WTC11 (cell line): ENCODE results near the gene TNFAIP8L1. TPM values are rescaled to one million over a fixed set of nuclear protein-coding genes. Genes with fewer than 3 reads are reported as not detected.

Source experiments
- ATAC-seq: fragments of 200-7000 bp; cut with Tn5 transposase; 2 replicates; pipeline ENCODE4 v1.10.0; 2021; ENCODE audit warnings: mild to moderate bottlenecking, moderate library complexity
- CTCF ChIA-PET: fragments of 300-600 bp; sonication (Branson Sonifier 250); formaldehyde crosslinking; loops from one replicate; lab custom pipeline; 2021; ENCODE audit warnings: antibody characterized with exemption; lab: Charles Lee
- POLR2A ChIA-PET: fragments of 350-600 bp; sonication (Branson Sonifier 250); formaldehyde crosslinking; loops from one replicate; lab custom pipeline; 2021; ENCODE audit warnings: antibody characterized with exemption; lab: Charles Lee
- DNase-seq: peaks from one replicate; pipeline ENCODE4 v3.0.0; 2021; ENCODE audit warnings: low spot score
- H3K27ac Mint-ChIP-seq: 2 replicates; pipeline ENCODE4 v1.8.0; 2021; ENCODE audit warnings: mixed read lengths
- H3K27me3 Mint-ChIP-seq: 2 replicates; pipeline ENCODE4 v1.8.0; 2021; ENCODE audit warnings: low read depth, mild to moderate bottlenecking, moderate library complexity, mixed read lengths
- H3K36me3 Mint-ChIP-seq: 2 replicates; pipeline ENCODE4 v1.8.0; 2021; ENCODE audit warnings: mixed read lengths
- H3K4me1 Mint-ChIP-seq: 2 replicates; pipeline ENCODE4 v1.8.0; 2022; ENCODE audit warnings: mixed read lengths
- H3K4me3 Mint-ChIP-seq: 2 replicates; pipeline ENCODE4 v1.8.0; 2021; ENCODE audit warnings: mild to moderate bottlenecking, moderate library complexity, mixed read lengths
- H3K9me3 Mint-ChIP-seq: 2 replicates; pipeline ENCODE4 v1.8.0; 2021; ENCODE audit warnings: mixed read lengths
- ARID4B ChIP-seq: sonication (generic); formaldehyde crosslinking; IDR thresholded peaks from 2 replicates; pipeline ENCODE4 v1.8.0; 2023; ENCODE audit warnings: missing genetic modification reagents, mild to moderate bottlenecking, borderline replicate concordance
- ATF1 ChIP-seq: sonication (generic); formaldehyde crosslinking; IDR thresholded peaks from 2 replicates; pipeline ENCODE4 v1.8.1; 2023; ENCODE audit warnings: mild to moderate bottlenecking, moderate library complexity, missing genetic modification reagents
- E2F4 ChIP-seq: sonication (generic); formaldehyde crosslinking; IDR thresholded peaks from 2 replicates; pipeline ENCODE4 v1.8.1; 2022; ENCODE audit warnings: low read depth, mild to moderate bottlenecking, moderate library complexity, missing genetic modification reagents, borderline replicate concordance
- FOXJ3 ChIP-seq: sonication (generic); formaldehyde crosslinking; IDR thresholded peaks from 2 replicates; pipeline ENCODE4 v1.9.0; 2021; ENCODE audit warnings: missing genetic modification reagents, mild to moderate bottlenecking, borderline replicate concordance
- JAZF1 ChIP-seq: fragments of 250-450 bp; sonication (Bioruptor Pico); IDR thresholded peaks from 2 replicates; pipeline ENCODE4 v1.9.0; 2021; ENCODE audit warnings: moderate library complexity, mild to moderate bottlenecking, inconsistent platforms
- KAT7 ChIP-seq: sonication (generic); formaldehyde crosslinking; IDR thresholded peaks from 2 replicates; pipeline ENCODE4 v1.8.1; 2023; ENCODE audit warnings: missing genetic modification reagents, mild to moderate bottlenecking, borderline replicate concordance
- MLX ChIP-seq: sonication (generic); formaldehyde crosslinking; IDR thresholded peaks from 2 replicates; pipeline ENCODE4 v1.8.1; 2023; ENCODE audit warnings: mild to moderate bottlenecking, missing genetic modification reagents, moderate library complexity
- NR3C1 ChIP-seq: sonication (generic); formaldehyde crosslinking; conservative IDR thresholded peaks from 2 replicates; pipeline ENCODE4 v1.8.1; 2023; ENCODE audit warnings: low read depth, mild to moderate bottlenecking, missing genetic modification reagents
- PREB ChIP-seq: sonication (generic); formaldehyde crosslinking; IDR thresholded peaks from 2 replicates; pipeline ENCODE4 v1.8.1; 2022; ENCODE audit warnings: mild to moderate bottlenecking, missing genetic modification reagents, moderate library complexity, borderline replicate concordance
- PRRX2 ChIP-seq: fragments of 250-450 bp; sonication (Bioruptor Pico); IDR thresholded peaks from 2 replicates; pipeline ENCODE4 v1.8.0; 2021; ENCODE audit warnings: mild to moderate bottlenecking
- SMAD4 ChIP-seq: sonication (generic); formaldehyde crosslinking; IDR thresholded peaks from 2 replicates; pipeline ENCODE4 v1.8.0; 2022; ENCODE audit warnings: mild to moderate bottlenecking, missing genetic modification reagents
- STAT6 ChIP-seq: sonication (generic); formaldehyde crosslinking; conservative IDR thresholded peaks from 2 replicates; pipeline ENCODE4 v1.8.1; 2023; ENCODE audit warnings: mild to moderate bottlenecking, low read depth, missing genetic modification reagents, moderate library complexity
- TEAD1 ChIP-seq: sonication (generic); formaldehyde crosslinking; IDR thresholded peaks from 2 replicates; pipeline ENCODE4 v1.8.0; 2022; ENCODE audit warnings: mild to moderate bottlenecking, missing genetic modification reagents
- USF1 ChIP-seq: sonication (generic); formaldehyde crosslinking; IDR thresholded peaks from 2 replicates; pipeline ENCODE4 v1.8.0; 2022; ENCODE audit warnings: mild to moderate bottlenecking, missing genetic modification reagents
- ZNF232 ChIP-seq: sonication (generic); formaldehyde crosslinking; IDR thresholded peaks from 2 replicates; pipeline ENCODE4 v1.8.0; 2022; ENCODE audit warnings: mild to moderate bottlenecking, missing genetic modification reagents
- ZNF317 ChIP-seq: sonication (generic); formaldehyde crosslinking; IDR thresholded peaks from 2 replicates; pipeline ENCODE4 v1.8.1; 2023; ENCODE audit warnings: low read depth, mild to moderate bottlenecking, moderate library complexity, missing genetic modification reagents, borderline replicate concordance
- ZNF512 ChIP-seq: sonication (generic); formaldehyde crosslinking; IDR thresholded peaks from 2 replicates; pipeline ENCODE4 v1.8.1; 2022; ENCODE audit warnings: missing genetic modification reagents, borderline replicate concordance
- ZSCAN18 ChIP-seq: fragments of 250-450 bp; sonication (Bioruptor Pico); IDR thresholded peaks from 2 replicates; pipeline ENCODE4 v2.1.2; 2022; ENCODE audit warnings: mild to moderate bottlenecking, moderate library complexity
- total RNA-seq: library from RNA; stranded (reverse); gene quantifications from 3 replicates; pipeline ENCODE4 v1.2.3, GENCODE V29; 2021

Gene TNFAIP8L1
- total RNA-seq, 1 experiment from 2014 or later, result 8.7 TPM

- no peak overlapping the region for H3K27ac Mint-ChIP-seq
- peaks cover 13% of the 10 kb centered on the region for H3K4me1 Mint-ChIP-seq
- ATAC-seq (peak; percentile 59), DNase-seq (peak; percentile 86)
- POLR2A ChIA-PET, result interaction anchor here (0.6 to 1.1 kb wide), 4 partner anchors 11 to 50 kb away, joined by 3 to 6 read pairs (median 3); no protein-coding TSS in a partner anchor
- H3K36me3 Mint-ChIP-seq, result no peaks in the 10 kb centered on the region
- CTCF ChIA-PET, result interaction anchor here (0.5 to 3.9 kb wide), 24 partner anchors 8 to 970 kb away, joined by 3 to 48 read pairs (median 7); partner anchors contain the start of genes PLIN5, SH3GL1 and TINCR
- H3K4me3 Mint-ChIP-seq, result peak overlapping the region; percentile 74
- TF ChIP-seq MLX (CRISPR knock-in tag) (no peak), ZNF512 (no peak), ZSCAN18 (CRISPR knock-in tag) (no peak), FOXJ3 (CRISPR knock-in tag) (no peak), JAZF1 (no peak), PREB (CRISPR knock-in tag) (no peak), NR3C1 (CRISPR knock-in tag) (no peak), ZNF317 (no peak), ATF1 (no peak), TEAD1 (CRISPR knock-in tag) (no peak), PRRX2 (no peak), ARID4B (CRISPR knock-in tag) (no peak), SMAD4 (CRISPR knock-in tag) (no peak), STAT6 (CRISPR knock-in tag) (no peak), USF1 (CRISPR knock-in tag) (no peak), E2F4 (no peak), ZNF232 (CRISPR knock-in tag) (no peak), KAT7 (CRISPR knock-in tag) (no peak)
- H3K27me3 Mint-ChIP-seq, result peaks cover 71% of the 10 kb centered on the region
- no peaks in the 10 kb centered on the region for H3K9me3 Mint-ChIP-seq
These were observed 41.9 kb upstream of the TNFAIP8L1 start for GRCh38 chr19:4597278-4597974.
